WTC11 (cell line): Measurements from ENCODE around the gene TGM2. TPM values are rescaled to one million over a fixed set of nuclear protein-coding genes. Genes with fewer than 3 reads are reported as not detected.

Experiments used
- ATAC-seq: fragments of 200-7000 bp; cut with Tn5 transposase; 2 replicates; pipeline ENCODE4 v1.10.0; 2021; ENCODE audit warnings: mild to moderate bottlenecking, moderate library complexity
- CTCF ChIA-PET: fragments of 300-600 bp; sonication (Branson Sonifier 250); formaldehyde crosslinking; loops from one replicate; lab custom pipeline; 2021; ENCODE audit warnings: antibody characterized with exemption; lab: Charles Lee
- POLR2A ChIA-PET: fragments of 350-600 bp; sonication (Branson Sonifier 250); formaldehyde crosslinking; loops from one replicate; lab custom pipeline; 2021; ENCODE audit warnings: antibody characterized with exemption; lab: Charles Lee
- DNase-seq: peaks from one replicate; pipeline ENCODE4 v3.0.0; 2021; ENCODE audit warnings: low spot score
- H3K27ac Mint-ChIP-seq: 2 replicates; pipeline ENCODE4 v1.8.0; 2021; ENCODE audit warnings: mixed read lengths
- H3K27me3 Mint-ChIP-seq: 2 replicates; pipeline ENCODE4 v1.8.0; 2021; ENCODE audit warnings: low read depth, mild to moderate bottlenecking, moderate library complexity, mixed read lengths
- H3K36me3 Mint-ChIP-seq: 2 replicates; pipeline ENCODE4 v1.8.0; 2021; ENCODE audit warnings: mixed read lengths
- H3K4me1 Mint-ChIP-seq: 2 replicates; pipeline ENCODE4 v1.8.0; 2022; ENCODE audit warnings: mixed read lengths
- H3K4me3 Mint-ChIP-seq: 2 replicates; pipeline ENCODE4 v1.8.0; 2021; ENCODE audit warnings: mild to moderate bottlenecking, moderate library complexity, mixed read lengths
- H3K9me3 Mint-ChIP-seq: 2 replicates; pipeline ENCODE4 v1.8.0; 2021; ENCODE audit warnings: mixed read lengths
- ESRRA ChIP-seq: sonication (generic); formaldehyde crosslinking; IDR thresholded peaks from 2 replicates; pipeline ENCODE4 v1.8.1; 2022; ENCODE audit warnings: mild to moderate bottlenecking, missing genetic modification reagents, borderline replicate concordance
- FOXK1 ChIP-seq: sonication (generic); formaldehyde crosslinking; IDR thresholded peaks from 2 replicates; pipeline ENCODE4 v1.8.0; 2022; ENCODE audit warnings: mild to moderate bottlenecking, moderate library complexity, missing genetic modification reagents
- SP1 ChIP-seq: sonication (generic); formaldehyde crosslinking; conservative IDR thresholded peaks from 2 replicates; pipeline ENCODE4 v1.8.1; 2022; ENCODE audit warnings: missing genetic modification reagents
- TEAD1 ChIP-seq: sonication (generic); formaldehyde crosslinking; IDR thresholded peaks from 2 replicates; pipeline ENCODE4 v1.8.0; 2022; ENCODE audit warnings: mild to moderate bottlenecking, missing genetic modification reagents
- TEAD4 ChIP-seq: sonication (generic); formaldehyde crosslinking; IDR thresholded peaks from 2 replicates; pipeline ENCODE4 v1.8.0; 2022; ENCODE audit warnings: mild to moderate bottlenecking, missing genetic modification reagents
- TP53 ChIP-seq: sonication (generic); formaldehyde crosslinking; IDR thresholded peaks from 2 replicates; pipeline ENCODE4 v1.8.1; 2023; ENCODE audit warnings: mild to moderate bottlenecking, missing genetic modification reagents
- ZNF219 ChIP-seq: sonication (generic); formaldehyde crosslinking; IDR thresholded peaks from 2 replicates; pipeline ENCODE4 v1.8.0; 2023; ENCODE audit warnings: missing genetic modification reagents, mild to moderate bottlenecking, borderline replicate concordance
- ZNF396 ChIP-seq: fragments of 250-450 bp; sonication (Bioruptor Pico); IDR thresholded peaks from 2 replicates; pipeline ENCODE4 v1.8.0; 2021; ENCODE audit warnings: mild to moderate bottlenecking, moderate library complexity, borderline replicate concordance
- ZNF423 ChIP-seq: fragments of 250-450 bp; sonication (Bioruptor Pico); IDR thresholded peaks from 2 replicates; pipeline ENCODE4 v2.1.2; 2022; ENCODE audit warnings: mild to moderate bottlenecking, moderate library complexity
- total RNA-seq: library from RNA; stranded (reverse); gene quantifications from 3 replicates; pipeline ENCODE4 v1.2.3, GENCODE V29; 2021
- TF ChIP-seq, protein P1 (sequence below): sonication (generic); formaldehyde crosslinking; IDR thresholded peaks from 2 replicates; pipeline ENCODE4 v1.8.1; 2022; ENCODE audit warnings: mild to moderate bottlenecking, missing genetic modification reagents, moderate library complexity, borderline replicate concordance
- TF ChIP-seq, protein P2 (sequence below): sonication (generic); formaldehyde crosslinking; conservative IDR thresholded peaks from 2 replicates; pipeline ENCODE4 v1.8.1; 2023; ENCODE audit warnings: mild to moderate bottlenecking, low read depth, missing genetic modification reagents, moderate library complexity
- TF ChIP-seq, protein P3 (sequence below): sonication (generic); formaldehyde crosslinking; IDR thresholded peaks from 2 replicates; pipeline ENCODE4 v1.8.1; 2022; ENCODE audit warnings: mild to moderate bottlenecking, moderate library complexity, missing genetic modification reagents
- TF ChIP-seq, protein P4 (sequence below): fragments of 250-450 bp; sonication (Bioruptor Pico); IDR thresholded peaks from 2 replicates; pipeline ENCODE4 v1.9.0; 2021; ENCODE audit warnings: mild to moderate bottlenecking, borderline replicate concordance
- TF ChIP-seq, protein P5 (sequence below): sonication (generic); formaldehyde crosslinking; IDR thresholded peaks from 2 replicates; pipeline ENCODE4 v1.8.1; 2023; ENCODE audit warnings: mild to moderate bottlenecking, missing genetic modification reagents, moderate library complexity
- TF ChIP-seq, protein P6 (sequence below): sonication (generic); formaldehyde crosslinking; IDR thresholded peaks from 2 replicates; pipeline ENCODE4 v1.8.0; 2023; ENCODE audit warnings: missing genetic modification reagents
- TF ChIP-seq, protein P7 (sequence below): fragments of 250-450 bp; sonication (Bioruptor Pico); IDR thresholded peaks from 2 replicates; pipeline ENCODE4 v1.9.0; 2021; ENCODE audit warnings: mild to moderate bottlenecking

The TGM2 gene
- total RNA-seq, 1 experiment from 2014 or later = 1.5 TPM

DNA sequence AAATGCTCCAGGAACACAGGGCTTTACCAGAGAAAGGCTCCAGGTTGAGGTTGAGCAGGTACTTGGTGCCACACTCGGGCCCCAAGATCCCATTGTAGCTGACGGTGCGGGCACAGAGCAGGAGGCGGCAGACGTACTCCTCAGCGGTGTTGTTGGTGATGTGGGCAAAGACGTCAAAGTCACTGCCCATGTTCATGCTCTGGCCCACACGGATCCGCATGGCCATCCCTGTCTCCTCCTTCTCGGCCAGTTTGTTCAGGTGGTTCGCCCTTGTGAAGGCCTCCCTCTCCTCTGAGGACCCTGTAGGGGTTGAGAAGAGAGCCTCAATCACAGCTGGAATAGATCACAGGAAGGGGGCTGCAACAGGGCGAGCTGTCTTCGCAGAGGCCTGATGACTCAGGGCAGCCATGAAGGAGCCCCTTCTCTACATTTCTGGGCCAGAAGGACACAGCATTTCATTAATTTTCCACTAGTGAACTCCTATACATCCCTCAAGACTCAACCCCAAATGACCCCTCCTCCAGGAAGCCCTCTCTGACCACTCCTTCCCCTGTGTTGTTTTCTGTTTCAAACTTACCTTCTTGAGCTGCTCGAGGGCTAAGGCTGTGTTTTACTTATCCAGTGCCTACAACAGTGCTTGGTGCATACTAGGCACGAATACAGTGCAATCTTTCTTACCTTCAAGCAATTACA lies 26.8 kb downstream of the TGM2 start (continued):
- TF ChIP-seq, protein P1, sequence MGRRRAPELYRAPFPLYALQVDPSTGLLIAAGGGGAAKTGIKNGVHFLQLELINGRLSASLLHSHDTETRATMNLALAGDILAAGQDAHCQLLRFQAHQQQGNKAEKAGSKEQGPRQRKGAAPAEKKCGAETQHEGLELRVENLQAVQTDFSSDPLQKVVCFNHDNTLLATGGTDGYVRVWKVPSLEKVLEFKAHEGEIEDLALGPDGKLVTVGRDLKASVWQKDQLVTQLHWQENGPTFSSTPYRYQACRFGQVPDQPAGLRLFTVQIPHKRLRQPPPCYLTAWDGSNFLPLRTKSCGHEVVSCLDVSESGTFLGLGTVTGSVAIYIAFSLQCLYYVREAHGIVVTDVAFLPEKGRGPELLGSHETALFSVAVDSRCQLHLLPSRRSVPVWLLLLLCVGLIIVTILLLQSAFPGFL (CRISPR knock-in tag) = no peak

DNA sequence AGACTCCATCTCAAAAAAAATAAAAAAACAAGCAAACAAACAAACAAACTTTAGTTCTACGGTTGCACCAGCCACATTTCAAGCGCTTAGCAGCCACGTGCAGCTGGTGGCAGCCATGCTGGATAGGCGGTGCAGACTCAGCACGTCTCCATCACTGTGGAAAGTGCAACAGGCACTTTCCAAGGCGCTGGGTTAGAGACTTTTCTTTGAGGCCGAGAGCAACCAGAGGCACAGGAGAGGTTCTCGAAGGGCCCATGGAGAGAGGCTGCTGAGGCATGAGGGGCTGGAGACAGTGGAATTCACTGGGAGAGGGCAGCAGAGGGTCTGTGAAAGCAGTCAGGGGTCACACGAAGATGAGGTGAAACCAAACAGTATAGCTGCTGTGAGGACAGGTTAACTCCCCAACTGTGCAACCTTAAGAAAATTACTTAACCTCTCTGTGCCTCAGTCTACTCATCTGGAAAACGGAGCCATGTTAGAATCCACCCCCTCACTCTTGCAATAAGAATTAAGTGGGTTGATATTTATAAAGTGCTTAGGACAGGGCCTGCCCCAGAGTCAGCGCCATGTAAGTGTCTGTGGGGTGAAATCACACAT lies 27.5 kb downstream of the TGM2 start:
- H3K27ac Mint-ChIP-seq = no peak overlapping the region
- no peaks in the 10 kb centered on the region for H3K9me3 Mint-ChIP-seq
- ATAC-seq = no peak
- H3K4me1 Mint-ChIP-seq = peaks cover 30% of the 10 kb centered on the region
- H3K4me3 Mint-ChIP-seq = no peak overlapping the region
- TF ChIP-seq ZNF423 (CRISPR knock-in tag) (no peak), SP1 (CRISPR knock-in tag) (no peak)
- no peaks in the 10 kb centered on the region for H3K27me3 Mint-ChIP-seq
- no peaks in the 10 kb centered on the region for H3K36me3 Mint-ChIP-seq
- DNase-seq = peak; percentile 3
- CTCF ChIA-PET = no interaction called here
- POLR2A ChIA-PET = no interaction called here

DNA sequence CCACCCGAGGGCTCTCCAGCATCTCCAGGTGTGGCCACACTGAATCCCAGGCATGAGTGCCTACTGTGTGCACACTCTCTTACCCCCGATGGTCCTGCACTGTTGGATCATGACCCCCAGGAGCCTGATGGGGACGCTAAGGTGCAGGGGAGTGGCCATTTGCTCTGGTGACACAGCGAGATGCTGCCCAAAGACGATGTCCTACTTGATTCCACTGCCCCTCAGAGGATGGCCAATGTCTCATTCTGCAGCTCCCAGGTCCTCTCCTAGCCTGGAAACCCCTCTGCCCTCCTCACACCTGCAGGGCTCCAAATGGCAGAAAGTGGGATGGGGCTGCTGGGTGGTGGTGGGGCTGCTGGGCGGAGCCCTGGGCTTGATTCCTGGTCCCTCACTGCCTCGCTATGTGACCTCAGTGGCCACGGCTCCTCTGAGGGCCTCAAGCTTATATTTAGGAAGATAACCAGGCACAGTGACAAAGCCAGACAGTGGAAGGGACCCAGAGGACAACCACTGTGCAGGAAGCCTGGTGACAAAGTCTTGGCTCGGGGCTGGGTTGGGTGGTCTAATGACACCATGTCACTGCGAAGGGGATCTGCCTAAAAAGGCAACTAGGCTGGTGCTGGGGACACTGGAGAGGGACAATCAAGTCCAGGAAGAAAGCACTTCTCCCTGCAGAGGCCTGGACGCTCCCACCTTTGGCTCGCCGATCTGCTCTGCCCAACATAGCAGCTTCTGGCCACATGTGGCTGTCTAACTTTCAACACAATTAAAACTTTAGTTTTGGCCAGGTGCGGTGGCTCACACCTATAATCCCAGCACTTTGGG lies 28.4 kb downstream of the TGM2 start:
- CTCF ChIA-PET = interaction anchor here (0.9 kb wide), 1 partner anchor 63 kb away, joined by 4 read pairs; no protein-coding TSS in a partner anchor
- H3K4me3 Mint-ChIP-seq = no peak overlapping the region
- POLR2A ChIA-PET = no interaction called here
- H3K9me3 Mint-ChIP-seq = no peaks in the 10 kb centered on the region
- no peaks in the 10 kb centered on the region for H3K27me3 Mint-ChIP-seq
- peak; percentile 4 for DNase-seq
- no peak for ATAC-seq
- H3K27ac Mint-ChIP-seq = no peak overlapping the region
- H3K36me3 Mint-ChIP-seq = no peaks in the 10 kb centered on the region
- H3K4me1 Mint-ChIP-seq = peaks cover 24% of the 10 kb centered on the region
- TF ChIP-seq, protein P2, sequence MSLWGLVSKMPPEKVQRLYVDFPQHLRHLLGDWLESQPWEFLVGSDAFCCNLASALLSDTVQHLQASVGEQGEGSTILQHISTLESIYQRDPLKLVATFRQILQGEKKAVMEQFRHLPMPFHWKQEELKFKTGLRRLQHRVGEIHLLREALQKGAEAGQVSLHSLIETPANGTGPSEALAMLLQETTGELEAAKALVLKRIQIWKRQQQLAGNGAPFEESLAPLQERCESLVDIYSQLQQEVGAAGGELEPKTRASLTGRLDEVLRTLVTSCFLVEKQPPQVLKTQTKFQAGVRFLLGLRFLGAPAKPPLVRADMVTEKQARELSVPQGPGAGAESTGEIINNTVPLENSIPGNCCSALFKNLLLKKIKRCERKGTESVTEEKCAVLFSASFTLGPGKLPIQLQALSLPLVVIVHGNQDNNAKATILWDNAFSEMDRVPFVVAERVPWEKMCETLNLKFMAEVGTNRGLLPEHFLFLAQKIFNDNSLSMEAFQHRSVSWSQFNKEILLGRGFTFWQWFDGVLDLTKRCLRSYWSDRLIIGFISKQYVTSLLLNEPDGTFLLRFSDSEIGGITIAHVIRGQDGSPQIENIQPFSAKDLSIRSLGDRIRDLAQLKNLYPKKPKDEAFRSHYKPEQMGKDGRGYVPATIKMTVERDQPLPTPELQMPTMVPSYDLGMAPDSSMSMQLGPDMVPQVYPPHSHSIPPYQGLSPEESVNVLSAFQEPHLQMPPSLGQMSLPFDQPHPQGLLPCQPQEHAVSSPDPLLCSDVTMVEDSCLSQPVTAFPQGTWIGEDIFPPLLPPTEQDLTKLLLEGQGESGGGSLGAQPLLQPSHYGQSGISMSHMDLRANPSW (CRISPR knock-in tag) = no peak
- TF ChIP-seq ESRRA (CRISPR knock-in tag) (no peak), TEAD1 (CRISPR knock-in tag) (no peak), TP53 (no peak), TEAD4 (no peak), FOXK1 (CRISPR knock-in tag) (no peak), ZNF423 (CRISPR knock-in tag) (no peak), SP1 (CRISPR knock-in tag) (no peak), ZNF396 (CRISPR knock-in tag) (no peak), ZNF219 (no peak)
- TF ChIP-seq, protein P3, sequence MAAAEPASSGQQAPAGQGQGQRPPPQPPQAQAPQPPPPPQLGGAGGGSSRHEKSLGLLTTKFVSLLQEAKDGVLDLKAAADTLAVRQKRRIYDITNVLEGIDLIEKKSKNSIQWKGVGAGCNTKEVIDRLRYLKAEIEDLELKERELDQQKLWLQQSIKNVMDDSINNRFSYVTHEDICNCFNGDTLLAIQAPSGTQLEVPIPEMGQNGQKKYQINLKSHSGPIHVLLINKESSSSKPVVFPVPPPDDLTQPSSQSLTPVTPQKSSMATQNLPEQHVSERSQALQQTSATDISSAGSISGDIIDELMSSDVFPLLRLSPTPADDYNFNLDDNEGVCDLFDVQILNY (CRISPR knock-in tag) = no peak
- TF ChIP-seq, protein P4, sequence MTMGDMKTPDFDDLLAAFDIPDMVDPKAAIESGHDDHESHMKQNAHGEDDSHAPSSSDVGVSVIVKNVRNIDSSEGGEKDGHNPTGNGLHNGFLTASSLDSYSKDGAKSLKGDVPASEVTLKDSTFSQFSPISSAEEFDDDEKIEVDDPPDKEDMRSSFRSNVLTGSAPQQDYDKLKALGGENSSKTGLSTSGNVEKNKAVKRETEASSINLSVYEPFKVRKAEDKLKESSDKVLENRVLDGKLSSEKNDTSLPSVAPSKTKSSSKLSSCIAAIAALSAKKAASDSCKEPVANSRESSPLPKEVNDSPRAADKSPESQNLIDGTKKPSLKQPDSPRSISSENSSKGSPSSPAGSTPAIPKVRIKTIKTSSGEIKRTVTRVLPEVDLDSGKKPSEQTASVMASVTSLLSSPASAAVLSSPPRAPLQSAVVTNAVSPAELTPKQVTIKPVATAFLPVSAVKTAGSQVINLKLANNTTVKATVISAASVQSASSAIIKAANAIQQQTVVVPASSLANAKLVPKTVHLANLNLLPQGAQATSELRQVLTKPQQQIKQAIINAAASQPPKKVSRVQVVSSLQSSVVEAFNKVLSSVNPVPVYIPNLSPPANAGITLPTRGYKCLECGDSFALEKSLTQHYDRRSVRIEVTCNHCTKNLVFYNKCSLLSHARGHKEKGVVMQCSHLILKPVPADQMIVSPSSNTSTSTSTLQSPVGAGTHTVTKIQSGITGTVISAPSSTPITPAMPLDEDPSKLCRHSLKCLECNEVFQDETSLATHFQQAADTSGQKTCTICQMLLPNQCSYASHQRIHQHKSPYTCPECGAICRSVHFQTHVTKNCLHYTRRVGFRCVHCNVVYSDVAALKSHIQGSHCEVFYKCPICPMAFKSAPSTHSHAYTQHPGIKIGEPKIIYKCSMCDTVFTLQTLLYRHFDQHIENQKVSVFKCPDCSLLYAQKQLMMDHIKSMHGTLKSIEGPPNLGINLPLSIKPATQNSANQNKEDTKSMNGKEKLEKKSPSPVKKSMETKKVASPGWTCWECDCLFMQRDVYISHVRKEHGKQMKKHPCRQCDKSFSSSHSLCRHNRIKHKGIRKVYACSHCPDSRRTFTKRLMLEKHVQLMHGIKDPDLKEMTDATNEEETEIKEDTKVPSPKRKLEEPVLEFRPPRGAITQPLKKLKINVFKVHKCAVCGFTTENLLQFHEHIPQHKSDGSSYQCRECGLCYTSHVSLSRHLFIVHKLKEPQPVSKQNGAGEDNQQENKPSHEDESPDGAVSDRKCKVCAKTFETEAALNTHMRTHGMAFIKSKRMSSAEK (CRISPR knock-in tag) = no peak
- TF ChIP-seq, protein P5, sequence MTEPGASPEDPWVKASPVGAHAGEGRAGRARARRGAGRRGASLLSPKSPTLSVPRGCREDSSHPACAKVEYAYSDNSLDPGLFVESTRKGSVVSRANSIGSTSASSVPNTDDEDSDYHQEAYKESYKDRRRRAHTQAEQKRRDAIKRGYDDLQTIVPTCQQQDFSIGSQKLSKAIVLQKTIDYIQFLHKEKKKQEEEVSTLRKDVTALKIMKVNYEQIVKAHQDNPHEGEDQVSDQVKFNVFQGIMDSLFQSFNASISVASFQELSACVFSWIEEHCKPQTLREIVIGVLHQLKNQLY (CRISPR knock-in tag) = no peak
- TF ChIP-seq, protein P6, sequence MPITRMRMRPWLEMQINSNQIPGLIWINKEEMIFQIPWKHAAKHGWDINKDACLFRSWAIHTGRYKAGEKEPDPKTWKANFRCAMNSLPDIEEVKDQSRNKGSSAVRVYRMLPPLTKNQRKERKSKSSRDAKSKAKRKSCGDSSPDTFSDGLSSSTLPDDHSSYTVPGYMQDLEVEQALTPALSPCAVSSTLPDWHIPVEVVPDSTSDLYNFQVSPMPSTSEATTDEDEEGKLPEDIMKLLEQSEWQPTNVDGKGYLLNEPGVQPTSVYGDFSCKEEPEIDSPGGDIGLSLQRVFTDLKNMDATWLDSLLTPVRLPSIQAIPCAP (CRISPR knock-in tag) = no peak
- TF ChIP-seq, protein P7, sequence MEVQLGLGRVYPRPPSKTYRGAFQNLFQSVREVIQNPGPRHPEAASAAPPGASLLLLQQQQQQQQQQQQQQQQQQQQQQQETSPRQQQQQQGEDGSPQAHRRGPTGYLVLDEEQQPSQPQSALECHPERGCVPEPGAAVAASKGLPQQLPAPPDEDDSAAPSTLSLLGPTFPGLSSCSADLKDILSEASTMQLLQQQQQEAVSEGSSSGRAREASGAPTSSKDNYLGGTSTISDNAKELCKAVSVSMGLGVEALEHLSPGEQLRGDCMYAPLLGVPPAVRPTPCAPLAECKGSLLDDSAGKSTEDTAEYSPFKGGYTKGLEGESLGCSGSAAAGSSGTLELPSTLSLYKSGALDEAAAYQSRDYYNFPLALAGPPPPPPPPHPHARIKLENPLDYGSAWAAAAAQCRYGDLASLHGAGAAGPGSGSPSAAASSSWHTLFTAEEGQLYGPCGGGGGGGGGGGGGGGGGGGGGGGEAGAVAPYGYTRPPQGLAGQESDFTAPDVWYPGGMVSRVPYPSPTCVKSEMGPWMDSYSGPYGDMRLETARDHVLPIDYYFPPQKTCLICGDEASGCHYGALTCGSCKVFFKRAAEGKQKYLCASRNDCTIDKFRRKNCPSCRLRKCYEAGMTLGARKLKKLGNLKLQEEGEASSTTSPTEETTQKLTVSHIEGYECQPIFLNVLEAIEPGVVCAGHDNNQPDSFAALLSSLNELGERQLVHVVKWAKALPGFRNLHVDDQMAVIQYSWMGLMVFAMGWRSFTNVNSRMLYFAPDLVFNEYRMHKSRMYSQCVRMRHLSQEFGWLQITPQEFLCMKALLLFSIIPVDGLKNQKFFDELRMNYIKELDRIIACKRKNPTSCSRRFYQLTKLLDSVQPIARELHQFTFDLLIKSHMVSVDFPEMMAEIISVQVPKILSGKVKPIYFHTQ (CRISPR knock-in tag) = no peak
